Body of pancreas (tissue), 4 donors: Measurements from ENCODE around the gene PPA1.

Experiments used
- POLR2A ChIP-seq, 3 donors: fragments of 450-650 bp; IDR thresholded peaks; one replicate each; pipeline ENCODE4 v1.6.1; 2016; ENCODE audit warnings: antibody characterized with exemption in 3 of 3, mild to moderate bottlenecking in 2 of 3
- TF ChIP-seq, protein P1 (sequence below), 7 experiments: fragments of 450-650 bp in 4 of 7; fragments of 200-600 bp in 3 of 7; sonication (generic) in 3 of 7; IDR thresholded peaks; one replicate each; pipeline ENCODE4 v1.5.1; 2016 to 2019; ENCODE audit warnings: antibody characterized with exemption in 7 of 7

DNA sequence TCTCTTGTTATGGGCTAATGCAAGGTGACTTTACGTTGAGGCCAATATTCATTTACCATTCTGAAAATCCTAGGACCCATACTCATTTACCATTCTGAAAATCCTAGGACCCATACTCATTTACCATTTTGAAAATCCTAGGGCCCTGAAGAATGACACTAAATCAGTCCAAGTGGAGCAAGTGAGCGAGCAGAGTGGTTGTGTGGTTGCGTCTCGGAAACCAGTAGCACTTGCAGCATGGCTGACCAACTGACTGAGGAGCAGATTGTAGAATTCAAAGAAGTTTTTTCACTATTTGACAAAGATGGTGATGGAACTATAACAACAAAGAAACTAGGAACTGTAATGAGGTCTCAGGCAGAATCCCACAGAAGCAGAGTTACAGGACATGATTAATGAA, 69.8 kb downstream of the PPA1 start:
- TF ChIP-seq, protein P1, sequence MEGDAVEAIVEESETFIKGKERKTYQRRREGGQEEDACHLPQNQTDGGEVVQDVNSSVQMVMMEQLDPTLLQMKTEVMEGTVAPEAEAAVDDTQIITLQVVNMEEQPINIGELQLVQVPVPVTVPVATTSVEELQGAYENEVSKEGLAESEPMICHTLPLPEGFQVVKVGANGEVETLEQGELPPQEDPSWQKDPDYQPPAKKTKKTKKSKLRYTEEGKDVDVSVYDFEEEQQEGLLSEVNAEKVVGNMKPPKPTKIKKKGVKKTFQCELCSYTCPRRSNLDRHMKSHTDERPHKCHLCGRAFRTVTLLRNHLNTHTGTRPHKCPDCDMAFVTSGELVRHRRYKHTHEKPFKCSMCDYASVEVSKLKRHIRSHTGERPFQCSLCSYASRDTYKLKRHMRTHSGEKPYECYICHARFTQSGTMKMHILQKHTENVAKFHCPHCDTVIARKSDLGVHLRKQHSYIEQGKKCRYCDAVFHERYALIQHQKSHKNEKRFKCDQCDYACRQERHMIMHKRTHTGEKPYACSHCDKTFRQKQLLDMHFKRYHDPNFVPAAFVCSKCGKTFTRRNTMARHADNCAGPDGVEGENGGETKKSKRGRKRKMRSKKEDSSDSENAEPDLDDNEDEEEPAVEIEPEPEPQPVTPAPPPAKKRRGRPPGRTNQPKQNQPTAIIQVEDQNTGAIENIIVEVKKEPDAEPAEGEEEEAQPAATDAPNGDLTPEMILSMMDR (IDR thresholded peaks at IDR 0.05) = no peak
- TF ChIP-seq POLR2A (IDR thresholded peaks at IDR 0.05) = no peak
